NOMO-1 (cell line): ENCODE data around the gene FRMPD2.
"Not testable (repeated sequence)": the region's sequence is repeated elsewhere in the genome, so short reads cannot be mapped to it uniquely, and the experiment has no call there.

Experiments
- DNase-seq, 2 experiments: peaks; one replicate each; lab custom pipeline; 2025; ENCODE audit not compliant: unreplicated experiment in 2 of 2; lab: John Stamatoyannopoulos, UW

FRMPD2 gene

DNA sequence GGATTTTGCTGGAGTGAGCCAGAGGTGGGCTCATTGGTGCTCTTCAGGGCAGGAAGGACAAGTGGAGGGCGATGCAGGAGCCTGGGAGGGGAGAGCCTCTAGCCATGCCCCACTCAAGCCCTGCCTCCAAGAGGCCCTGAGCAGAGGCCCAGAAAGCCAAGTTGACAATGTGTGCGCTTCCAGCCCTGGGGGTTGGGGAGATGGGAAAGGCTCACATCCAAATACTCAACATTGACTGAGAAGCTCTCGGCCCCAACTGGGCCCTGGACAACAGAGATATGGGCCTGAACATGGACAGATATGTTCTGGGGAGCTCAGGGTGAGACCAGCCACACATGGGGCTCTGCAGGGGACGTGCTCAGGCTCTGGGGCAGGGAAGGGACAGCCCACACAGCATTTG lies 39.0 kb downstream of the FRMPD2 start:
- DNase-seq: no peak

DNA sequence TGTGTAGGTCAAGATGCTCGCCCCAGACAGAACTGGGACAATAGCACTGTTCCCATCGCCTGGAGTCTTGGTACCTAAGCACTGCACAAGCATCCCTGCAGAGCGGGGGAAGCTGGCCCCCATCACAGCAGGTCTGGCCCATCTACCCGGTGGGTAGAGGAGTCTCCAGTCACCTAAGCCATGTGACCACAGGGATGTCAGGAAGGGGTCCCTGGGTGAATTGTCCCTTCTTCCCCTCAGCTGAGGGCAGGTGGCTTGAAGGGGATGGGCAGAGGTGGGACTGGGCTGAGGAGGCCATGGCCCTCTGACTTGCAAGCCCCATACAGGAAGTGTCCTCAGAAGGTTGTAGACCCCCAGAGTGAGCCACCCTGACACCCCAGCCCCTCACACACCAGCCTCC lies 39.7 kb downstream of the FRMPD2 start:
- DNase-seq: no peak

DNA sequence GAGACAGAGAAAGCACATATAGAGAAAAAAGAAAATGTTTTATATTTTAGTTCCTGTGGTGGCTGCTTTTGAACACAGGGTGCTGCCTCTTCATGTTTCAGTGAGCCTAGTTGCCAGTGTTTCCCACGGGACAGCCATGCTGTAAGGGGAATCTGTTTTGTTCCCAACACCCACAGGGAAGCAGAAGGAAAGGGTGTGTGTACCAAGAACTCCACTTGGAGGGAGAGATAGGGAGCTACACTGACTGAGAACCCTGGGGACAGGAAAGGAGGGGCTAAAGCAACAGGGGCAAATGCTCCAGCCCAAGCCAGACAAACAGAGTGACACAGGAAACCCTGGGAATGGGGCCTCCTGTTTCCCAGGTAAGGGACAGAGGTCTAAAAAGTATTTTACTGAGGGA lies 40.2 kb downstream of the FRMPD2 start:
- no peak for DNase-seq

- no peak for DNase-seq
Observed at GRCh38 chr10:48233559-48234005, 40.9 kb downstream of the FRMPD2 start.

- DNase-seq: no peak
Observed at GRCh38 chr10:48232717-48233447, 41.6 kb downstream of the FRMPD2 start.

- no peak for DNase-seq
Observed at GRCh38 chr10:48231699-48232315, 42.7 kb downstream of the FRMPD2 start.

DNA sequence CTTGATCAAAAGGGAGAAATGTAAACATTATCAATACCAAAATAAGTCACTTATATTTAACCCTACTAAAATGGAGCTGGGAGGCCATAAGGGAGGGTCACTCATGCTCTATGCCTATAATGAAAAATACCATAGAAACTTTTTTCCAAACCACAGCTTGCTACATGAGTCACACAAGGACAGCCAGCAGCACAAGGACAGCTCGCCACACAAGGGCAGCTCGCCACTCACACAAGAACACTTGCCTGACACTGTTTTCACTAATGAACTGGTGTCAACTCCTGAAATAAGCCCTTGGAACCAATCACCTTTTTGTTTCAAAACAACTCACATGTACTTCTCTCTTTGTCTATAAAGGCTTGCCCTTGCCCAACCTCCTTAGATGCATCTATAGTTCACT lies 43.3 kb downstream of the FRMPD2 start:
- no peak for DNase-seq

DNA sequence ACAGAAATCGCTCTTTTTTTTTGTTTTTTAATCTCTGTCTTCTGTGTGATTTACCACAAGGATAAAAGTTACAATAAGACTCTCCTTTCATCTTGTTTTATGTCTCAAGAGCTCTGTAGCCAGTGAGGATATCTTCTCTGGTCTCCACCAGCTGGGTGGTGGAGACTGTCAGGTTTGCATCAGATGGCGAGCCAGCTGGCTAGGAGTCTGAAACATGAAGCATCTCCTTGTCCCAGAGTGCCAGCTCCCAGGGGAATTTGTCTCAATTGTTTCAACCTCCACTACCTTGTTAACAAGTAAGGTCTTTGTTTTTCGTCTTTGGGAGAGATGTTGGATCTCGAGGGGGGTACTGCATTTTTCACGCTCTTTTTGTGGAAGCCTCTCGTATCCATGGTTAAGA lies 47.3 kb downstream of the FRMPD2 start:
- no peak for DNase-seq

DNA sequence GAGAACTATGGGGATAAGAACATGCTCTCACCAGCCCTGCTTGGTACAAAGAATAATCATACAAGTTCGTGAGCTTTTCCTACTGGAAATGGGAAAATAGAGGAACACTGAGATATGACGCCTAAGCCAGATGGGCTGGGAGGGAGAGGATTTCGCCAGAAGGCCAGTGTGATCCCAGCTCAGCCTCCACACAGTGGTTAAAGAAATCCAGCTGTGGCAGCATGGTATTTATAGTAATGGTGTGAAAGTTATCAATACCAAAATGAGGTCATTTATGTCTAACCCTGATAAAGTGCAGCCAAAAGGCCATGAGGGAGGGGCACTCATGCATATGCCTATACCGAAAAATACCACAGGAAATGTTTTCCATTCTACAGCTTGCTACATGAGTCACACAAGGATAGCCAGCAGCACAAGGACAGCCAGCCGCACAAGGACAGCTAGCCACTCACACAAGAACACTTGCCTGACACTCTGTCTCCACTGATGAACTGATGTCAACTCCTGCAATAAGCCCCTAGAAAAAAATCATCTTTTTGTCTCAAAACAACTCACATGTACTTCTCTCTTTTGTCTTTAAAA lies 49.4 kb downstream of the FRMPD2 start:
- no peak for DNase-seq

GRCh38 chr10:48224296-48224695 lies 50.2 kb downstream of the FRMPD2 start:
- DNase-seq: no peak

- DNase-seq: no peak
Observed at GRCh38 chr10:48221814-48222213, 52.7 kb downstream of the FRMPD2 start.

DNA sequence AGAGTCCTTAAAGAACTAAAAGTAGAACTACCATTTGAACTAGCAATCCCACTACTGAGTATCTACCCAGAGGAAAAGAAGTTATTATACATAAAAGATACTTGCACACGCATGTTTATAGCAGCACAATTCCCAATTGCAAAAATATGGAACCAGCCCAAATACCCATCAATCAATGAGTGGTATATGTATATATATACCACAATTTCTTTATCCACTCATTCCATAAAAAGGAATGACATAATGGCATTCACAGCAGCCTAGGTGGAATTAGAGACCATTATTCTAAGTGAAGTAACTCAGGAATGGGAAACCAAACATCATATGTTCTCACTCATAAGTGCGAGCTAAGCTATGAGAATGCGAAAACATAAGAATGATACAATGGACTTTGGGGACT lies 53.5 kb downstream of the FRMPD2 start:
- DNase-seq: not testable (repeated sequence)

DNA sequence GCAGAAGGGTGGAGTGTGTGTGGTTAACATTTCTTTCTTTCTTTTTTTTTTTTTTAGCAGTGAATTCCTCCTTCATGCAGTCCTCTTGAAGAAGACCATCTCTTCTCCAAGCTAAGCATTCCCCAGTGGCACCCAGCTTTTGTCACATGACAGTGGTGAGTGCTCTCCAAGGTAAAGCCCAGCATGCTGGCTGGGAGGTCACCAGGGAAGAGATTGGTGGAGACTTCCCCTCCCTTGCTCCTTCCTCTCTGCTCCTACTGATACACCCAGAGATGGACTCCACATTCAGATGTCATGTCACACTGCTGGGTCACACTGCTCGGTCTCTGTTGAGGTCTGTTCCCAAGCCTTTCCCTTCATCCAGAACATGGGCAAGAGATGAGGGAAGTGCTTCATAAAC lies 55.3 kb downstream of the FRMPD2 start:
- no peak for DNase-seq

DNA sequence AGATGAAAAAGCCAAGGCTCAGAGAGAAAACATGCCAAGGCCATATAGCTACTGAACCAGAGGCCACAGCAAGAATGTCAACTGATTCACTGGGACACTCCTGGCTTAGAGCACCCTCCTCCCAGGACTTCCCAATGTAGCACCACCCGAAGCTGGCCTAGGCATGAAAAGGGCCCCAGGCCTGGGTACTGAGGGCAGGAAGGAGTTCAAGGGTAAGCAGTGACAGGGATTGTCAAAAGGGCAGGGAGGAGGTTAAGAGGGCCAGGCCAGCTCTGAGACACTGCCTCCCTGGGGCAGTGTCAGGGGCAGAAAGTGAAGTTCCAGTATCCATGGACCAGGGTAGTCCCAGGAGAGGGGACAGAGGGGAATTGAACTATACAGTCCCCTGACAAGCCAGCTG lies 57.8 kb downstream of the FRMPD2 start:
- no peak for DNase-seq

- no peak for DNase-seq
Observed at GRCh38 chr10:48216204-48216505, 58.3 kb downstream of the FRMPD2 start.

DNA sequence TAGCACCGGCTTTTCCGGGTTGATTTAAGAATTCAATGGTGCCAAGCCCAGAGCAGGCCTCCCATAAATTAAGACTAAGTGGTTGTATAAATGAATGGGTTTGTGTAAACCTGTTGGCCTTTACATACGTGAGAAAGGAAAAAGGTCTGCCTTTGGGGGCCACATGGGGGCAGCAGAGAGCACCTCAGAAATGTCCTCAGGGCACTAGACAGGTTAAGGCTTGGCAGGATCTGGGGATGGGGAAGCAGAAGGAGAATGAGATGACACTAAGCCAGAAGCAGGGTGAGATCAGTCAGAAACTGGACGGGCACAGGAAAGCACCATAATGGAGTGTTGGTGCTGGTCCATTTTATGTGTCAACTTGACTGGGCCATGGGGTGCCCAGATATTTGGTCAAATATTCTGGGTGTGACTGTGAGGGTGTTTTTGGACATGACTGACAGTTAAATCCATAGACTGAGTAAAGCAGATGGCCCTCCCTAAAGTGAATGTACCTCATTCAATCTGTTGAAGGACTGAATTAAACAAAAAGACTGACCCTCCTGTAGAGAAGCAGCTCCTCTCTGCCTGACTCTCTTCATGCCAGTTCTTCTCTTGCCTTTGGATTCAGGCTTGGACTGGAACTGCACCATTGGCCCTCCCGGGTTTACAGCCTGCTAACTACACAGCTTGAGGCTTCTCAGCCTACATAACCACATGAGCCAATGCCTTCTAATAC lies 58.9 kb downstream of the FRMPD2 start:
- DNase-seq: peak; percentile 10 to 13

DNA sequence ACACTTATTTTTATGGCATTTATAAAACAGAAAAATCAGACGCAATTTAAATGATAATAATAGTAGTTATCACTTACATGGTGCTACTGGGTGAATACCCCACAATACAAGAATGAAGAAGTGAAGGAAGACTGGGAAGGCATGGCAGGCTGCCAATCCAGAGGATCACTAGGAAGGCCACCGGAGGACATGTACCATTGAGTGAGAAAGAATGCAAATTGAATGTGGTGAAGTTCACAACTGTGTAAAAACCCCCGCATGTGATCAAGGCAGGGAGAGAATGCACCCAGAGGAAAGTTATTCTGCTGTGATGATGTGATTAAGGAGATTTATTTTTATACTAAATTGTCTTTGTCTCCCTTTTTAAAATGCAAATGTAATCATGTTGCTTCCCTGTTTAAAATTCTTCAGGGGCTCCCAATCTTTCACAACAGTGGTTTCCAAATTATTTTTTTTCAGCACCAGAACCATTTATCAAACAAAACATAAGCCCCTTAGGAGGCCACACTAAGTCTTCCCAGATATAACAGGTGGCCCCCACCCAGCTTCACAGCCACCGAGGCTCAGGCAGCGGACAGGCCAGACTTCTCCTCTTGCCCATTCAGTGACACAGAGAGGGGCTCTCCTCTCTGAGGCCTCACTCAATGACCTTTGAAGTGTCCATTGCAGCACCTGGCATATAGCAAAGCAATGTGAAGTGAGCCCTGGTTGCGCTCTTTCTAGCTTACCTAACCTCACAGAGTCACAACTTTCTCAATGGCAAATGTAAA lies 59.6 kb downstream of the FRMPD2 start:
- DNase-seq: no peak

DNA sequence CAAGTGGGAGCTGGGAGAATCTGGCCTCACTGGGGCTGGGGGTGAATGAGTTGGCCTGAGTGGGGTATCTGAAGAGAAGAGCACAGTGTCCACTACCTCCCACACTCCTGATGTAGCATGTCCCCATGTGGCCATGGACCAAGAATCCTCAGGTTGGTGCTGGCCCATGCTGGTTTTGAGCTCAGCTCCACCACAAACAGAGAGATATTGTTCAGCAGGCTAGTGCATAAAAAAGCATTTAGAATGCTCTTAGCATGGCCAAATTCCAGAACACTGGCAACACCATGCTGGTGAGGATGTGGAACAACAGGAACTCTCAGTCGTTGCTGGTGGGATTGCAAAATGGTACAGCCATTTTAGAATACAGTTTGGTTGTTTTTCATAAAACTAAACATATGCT lies 61.4 kb downstream of the FRMPD2 start:
- no peak for DNase-seq

GRCh38 chr10:48211777-48212176 lies 62.7 kb downstream of the FRMPD2 start:
- DNase-seq: no peak

- no peak for DNase-seq
Observed at GRCh38 chr10:48210966-48211365, 63.5 kb downstream of the FRMPD2 start.

- DNase-seq: no peak
Observed at GRCh38 chr10:48210391-48210790, 64.1 kb downstream of the FRMPD2 start.
